Measurements from ENCODE around the gene SORL1. TPM values are rescaled to one million over a fixed set of nuclear protein-coding genes. Genes with fewer than 3 reads are reported as not detected.

SORL1 gene
- total and polyA plus RNA-seq, 2 donors from 2014 or later = 15.2 to 74.2 TPM

- DNase-seq = no peak
- Histone ChIP-seq H3K4me1 (ENCODE audit: control insufficient read depth in 2 of 3, insufficient read depth in 2 of 3, low read depth in 1 of 3, low read length in 3 of 3) (no peaks in the 10 kb centered on the region), H3K36me3 (ENCODE audit: control insufficient read depth in 2 of 3, insufficient read depth in 3 of 3, low read length in 3 of 3) (peaks cover 0 to 29% (median 12%) of the 10 kb centered on the region in 3 donors), H3K9me3 (ENCODE audit: control insufficient read depth in 2 of 3, insufficient read depth in 1 of 3, low read length in 3 of 3) (no peaks in the 10 kb centered on the region), H3K9ac (ENCODE audit: low read length in 3 of 3) (no peak overlapping the region), H3K27me3 (ENCODE audit: control insufficient read depth, insufficient read depth, low read length) (no peaks in the 10 kb centered on the region), H3K4me3 (ENCODE audit: low read length in 3 of 3) (no peak overlapping the region), H3K27ac (ENCODE audit: low read depth in 2 of 2, low read length in 2 of 2) (no peak overlapping the region)
- no peak for FAIRE-seq
- no peak for TF ChIP-seq CTCF (IDR thresholded peaks at IDR 0.05; ENCODE audit: borderline replicate concordance, extremely low read depth, insufficient read depth)
- intact Hi-C loops (cut with DNase I) = no loop called here
Measured at GRCh38 chr11:121610706-121611105, 158.6 kb downstream of the SORL1 start.

GRCh38 chr11:121611242-121611641 is 159.1 kb downstream of the SORL1 start:
- H3K9me3 ChIP-seq (ENCODE audit: control insufficient read depth in 2 of 3, insufficient read depth in 1 of 3, low read length in 3 of 3) = no peaks in the 10 kb centered on the region
- no peak for DNase-seq
- H3K27me3 ChIP-seq (ENCODE audit: control insufficient read depth, insufficient read depth, low read length) = no peaks in the 10 kb centered on the region
- no peak overlapping the region for H3K9ac ChIP-seq (ENCODE audit: low read length in 3 of 3)
- no peak for FAIRE-seq
- H3K27ac ChIP-seq (ENCODE audit: low read depth in 2 of 2, low read length in 2 of 2) = no peak overlapping the region
- H3K36me3 ChIP-seq (ENCODE audit: control insufficient read depth in 2 of 3, insufficient read depth in 3 of 3, low read length in 3 of 3) = peaks cover 0 to 28% (median 12%) of the 10 kb centered on the region in 3 donors
- no peaks in the 10 kb centered on the region for H3K4me1 ChIP-seq (ENCODE audit: control insufficient read depth in 2 of 3, insufficient read depth in 2 of 3, low read depth in 1 of 3, low read length in 3 of 3)
- H3K4me3 ChIP-seq (ENCODE audit: low read length in 3 of 3) = no peak overlapping the region
- no peak for TF ChIP-seq CTCF (IDR thresholded peaks at IDR 0.05; ENCODE audit: borderline replicate concordance, extremely low read depth, insufficient read depth)
- intact Hi-C loops (cut with DNase I) = no loop called here

GRCh38 chr11:121613724-121614123 is 161.6 kb downstream of the SORL1 start:
- H3K9me3 ChIP-seq (ENCODE audit: control insufficient read depth in 2 of 3, insufficient read depth in 1 of 3, low read length in 3 of 3) = no peaks in the 10 kb centered on the region
- H3K4me3 ChIP-seq (ENCODE audit: low read length in 3 of 3) = no peak overlapping the region
- intact Hi-C loops (cut with DNase I) = no loop called here
- no peak for FAIRE-seq
- no peak for TF ChIP-seq CTCF (IDR thresholded peaks at IDR 0.05; ENCODE audit: borderline replicate concordance, extremely low read depth, insufficient read depth)
- H3K9ac ChIP-seq (ENCODE audit: low read length in 3 of 3) = no peak overlapping the region
- H3K27me3 ChIP-seq (ENCODE audit: control insufficient read depth, insufficient read depth, low read length) = no peaks in the 10 kb centered on the region
- DNase-seq = no peak
- H3K27ac ChIP-seq (ENCODE audit: low read depth in 2 of 2, low read length in 2 of 2) = no peak overlapping the region
- peaks cover 0 to 25% (median 10%) of the 10 kb centered on the region in 3 donors for H3K36me3 ChIP-seq (ENCODE audit: control insufficient read depth in 2 of 3, insufficient read depth in 3 of 3, low read length in 3 of 3)
- H3K4me1 ChIP-seq (ENCODE audit: control insufficient read depth in 2 of 3, insufficient read depth in 2 of 3, low read depth in 1 of 3, low read length in 3 of 3) = no peaks in the 10 kb centered on the region

- no peak for DNase-seq
- intact Hi-C loops (cut with DNase I) = no loop called here
- no peak overlapping the region for H3K9ac ChIP-seq (ENCODE audit: low read length in 3 of 3)
- H3K4me3 ChIP-seq (ENCODE audit: low read length in 3 of 3) = no peak overlapping the region
- no peak overlapping the region for H3K27ac ChIP-seq (ENCODE audit: low read depth in 2 of 2, low read length in 2 of 2)
- no peak for FAIRE-seq
- H3K4me1 ChIP-seq (ENCODE audit: control insufficient read depth in 2 of 3, insufficient read depth in 2 of 3, low read depth in 1 of 3, low read length in 3 of 3) = no peaks in the 10 kb centered on the region
- no peak for TF ChIP-seq CTCF (IDR thresholded peaks at IDR 0.05; ENCODE audit: borderline replicate concordance, extremely low read depth, insufficient read depth)
- no peaks in the 10 kb centered on the region for H3K27me3 ChIP-seq (ENCODE audit: control insufficient read depth, insufficient read depth, low read length)
- peaks cover 0 to 18% (median 10%) of the 10 kb centered on the region in 3 donors for H3K36me3 ChIP-seq (ENCODE audit: control insufficient read depth in 2 of 3, insufficient read depth in 3 of 3, low read length in 3 of 3)
- no peaks in the 10 kb centered on the region for H3K9me3 ChIP-seq (ENCODE audit: control insufficient read depth in 2 of 3, insufficient read depth in 1 of 3, low read length in 3 of 3)
Measured at GRCh38 chr11:121614636-121615240, 162.6 kb downstream of the SORL1 start.
